Measurements from ENCODE around the gene AP1M2.

The AP1M2 gene

GRCh38 chr19:10587022-10587838 is at the start of gene AP1M2:
AP1M2 (minus strand) TSS chr19:10587312; CDS start chr19:10587231, 81 bp downstream.
- no peak for TF ChIP-seq CTCF (conservative IDR thresholded peaks at IDR 0.05; ENCODE audit: low read depth, low read length)
- no peak within 1 kb of the TSS for H3K4me3 ChIP-seq (ENCODE audit: low read length)
- no peak for DNase-seq (ENCODE audit: low read depth)

- TF ChIP-seq CTCF (conservative IDR thresholded peaks at IDR 0.05; ENCODE audit: low read depth, low read length), result no peak
- no peak for DNase-seq (ENCODE audit: low read depth)
- H3K4me3 ChIP-seq (ENCODE audit: low read length), result no peak overlapping the region
Observed at GRCh38 chr19:10636304-10636972, 49.3 kb upstream of the AP1M2 start.

- no peak for TF ChIP-seq CTCF (conservative IDR thresholded peaks at IDR 0.05; ENCODE audit: low read depth, low read length)
- no peak overlapping the region for H3K4me3 ChIP-seq (ENCODE audit: low read length)
Observed at GRCh38 chr19:10634963-10635362, 47.9 kb upstream of the AP1M2 start.

GRCh38 chr19:10634430-10634829 is 47.3 kb upstream of the AP1M2 start:
- no peak for DNase-seq (ENCODE audit: low read depth)
- H3K4me3 ChIP-seq (ENCODE audit: low read length), result no peak overlapping the region
- TF ChIP-seq CTCF (conservative IDR thresholded peaks at IDR 0.05; ENCODE audit: low read depth, low read length), result no peak

More at GRCh38 chr19:10634963-10635362, 47.9 kb upstream of the AP1M2 start:
- DNase-seq (ENCODE audit: low read depth), result no peak

GRCh38 chr19:10631874-10632273 is 44.8 kb upstream of the AP1M2 start:
- no peak overlapping the region for H3K4me3 ChIP-seq (ENCODE audit: low read length)
- DNase-seq (ENCODE audit: low read depth), result no peak
- no peak for TF ChIP-seq CTCF (conservative IDR thresholded peaks at IDR 0.05; ENCODE audit: low read depth, low read length)

GRCh38 chr19:10625762-10626138 is 38.6 kb upstream of the AP1M2 start:
- peak overlapping the region; percentile 64 for H3K4me3 ChIP-seq (ENCODE audit: low read length)
- no peak for DNase-seq (ENCODE audit: low read depth)
- TF ChIP-seq CTCF (conservative IDR thresholded peaks at IDR 0.05; ENCODE audit: low read depth, low read length), result no peak

Measured in retinal pigment epithelial cell (primary cell).